Gastroesophageal sphincter (tissue), 4 donors: Measurements from ENCODE around the gene ITGB6. TPM values are rescaled to one million over a fixed set of nuclear protein-coding genes. Genes with fewer than 3 reads are reported as not detected.
"Not testable (repeated sequence)": the region's sequence is repeated elsewhere in the genome, so short reads cannot be mapped to it uniquely, and the experiment has no call there.

Experiments
- ATAC-seq: fragments of 150-250 bp; one replicate; pipeline ENCODE4 v1.9.1; 2016; ENCODE audit warnings: mild to moderate bottlenecking, moderate library complexity
- H3K27ac ChIP-seq, 4 donors: fragments of 200-600 bp; sonication (generic) in 3 of 4; 1 replicate in 3 of 4; 2 replicates in 1 of 4; pipeline ENCODE4 v1.5.1; 2016 to 2019
- H3K27me3 ChIP-seq: fragments of 200-600 bp; sonication (generic); one replicate; pipeline ENCODE4 v1.5.1; 2019
- H3K36me3 ChIP-seq, 2 donors: fragments of 200-600 bp; sonication (generic); one replicate each; pipeline ENCODE4 v1.5.1; 2019; ENCODE audit warnings: control low read depth in 1 of 2
- H3K4me1 ChIP-seq, 3 donors: fragments of 200-600 bp; sonication (generic); 1 replicate in 2 of 3; 2 replicates in 1 of 3; pipeline ENCODE4 v1.5.1; 2016 to 2019; ENCODE audit warnings: control low read depth in 2 of 3
- H3K4me3 ChIP-seq, 2 donors: fragments of 200-600 bp; sonication (generic); one replicate each; pipeline ENCODE4 v1.5.1; 2019; ENCODE audit warnings: mild to moderate bottlenecking in 1 of 2, moderate library complexity in 1 of 2
- H3K9me3 ChIP-seq, 3 donors: fragments of 200-600 bp; sonication (generic); one replicate each; pipeline ENCODE4 v1.5.1; 2017 to 2019; ENCODE audit warnings: control low read depth in 2 of 3
- EP300 ChIP-seq: sonication (generic); formaldehyde crosslinking; IDR thresholded peaks from one replicate; pipeline ENCODE4 v1.6.1; 2017; ENCODE audit warnings: antibody characterized with exemption, mild to moderate bottlenecking
- POLR2A ChIP-seq, 2 donors: fragments of 450-650 bp; IDR thresholded peaks; one replicate each; pipeline ENCODE4 v1.6.1; 2017; ENCODE audit warnings: antibody characterized with exemption in 2 of 2, mild to moderate bottlenecking in 2 of 2, moderate library complexity in 1 of 2
- POLR2AphosphoS5 ChIP-seq: sonication (generic); formaldehyde crosslinking; IDR thresholded peaks from one replicate; pipeline ENCODE4 v1.6.1; 2017; ENCODE audit warnings: antibody characterized with exemption
- WGBS, 2 donors: methylation state at CpG; one replicate each; pipeline ENCODE4 v1.1.5; 2018; ENCODE audit warnings: low coverage in 1 of 2; 5-methylcytosine and 5-hydroxymethylcytosine counted together
- total RNA-seq, 4 donors: library from RNA; depleted of rRNA; stranded (reverse); fragments of >200 nt; gene quantifications; one replicate each; pipeline ENCODE4 v1.1.0, GENCODE V29; 2016
- TF ChIP-seq, protein P1 (sequence below), 4 experiments: fragments of 200-600 bp in 2 of 4; fragments of 450-650 bp in 2 of 4; sonication (generic) in 1 of 4; IDR thresholded peaks; one replicate each; pipeline ENCODE4 v1.5.1; 2017 to 2019; ENCODE audit warnings: antibody characterized with exemption in 4 of 4, mild to moderate bottlenecking in 2 of 4, moderate library complexity in 2 of 4

Gene ITGB6
- total RNA-seq, 4 donors from 2014 or later: 2.2 TPM; not detected in 3

DNA sequence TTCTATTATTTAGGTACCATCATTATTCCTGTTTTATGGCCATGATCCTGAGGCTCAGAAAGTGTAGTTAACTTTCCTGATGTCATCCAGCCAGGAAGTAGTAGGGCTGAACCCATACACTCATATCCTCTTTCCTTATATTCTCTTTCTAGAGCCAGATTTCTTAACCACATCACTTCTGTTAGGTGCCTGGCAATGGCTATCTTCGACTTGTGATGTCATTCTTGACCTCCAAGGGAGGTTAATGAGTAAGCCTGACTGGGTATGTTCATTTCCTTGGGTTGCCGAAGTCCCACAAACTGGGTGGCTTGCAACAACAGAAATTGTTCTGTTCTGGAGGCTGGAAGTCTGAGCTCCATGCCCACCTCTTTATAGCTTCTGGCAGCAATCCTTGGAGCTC, 43.4 kb downstream of the ITGB6 start:
- 80 to 100% methylated on average over 1 to 2 of the region's 2 CpGs for WGBS, 2 donors
- Histone ChIP-seq H3K4me1 (no peaks in the 10 kb centered on the region), H3K27me3 (no peaks in the 10 kb centered on the region), H3K36me3 (no peaks in the 10 kb centered on the region), H3K4me3 (no peak overlapping the region), H3K9me3 (no peaks in the 10 kb centered on the region), H3K27ac (no peak overlapping the region)
- no peak for ATAC-seq
- TF ChIP-seq, protein P1, sequence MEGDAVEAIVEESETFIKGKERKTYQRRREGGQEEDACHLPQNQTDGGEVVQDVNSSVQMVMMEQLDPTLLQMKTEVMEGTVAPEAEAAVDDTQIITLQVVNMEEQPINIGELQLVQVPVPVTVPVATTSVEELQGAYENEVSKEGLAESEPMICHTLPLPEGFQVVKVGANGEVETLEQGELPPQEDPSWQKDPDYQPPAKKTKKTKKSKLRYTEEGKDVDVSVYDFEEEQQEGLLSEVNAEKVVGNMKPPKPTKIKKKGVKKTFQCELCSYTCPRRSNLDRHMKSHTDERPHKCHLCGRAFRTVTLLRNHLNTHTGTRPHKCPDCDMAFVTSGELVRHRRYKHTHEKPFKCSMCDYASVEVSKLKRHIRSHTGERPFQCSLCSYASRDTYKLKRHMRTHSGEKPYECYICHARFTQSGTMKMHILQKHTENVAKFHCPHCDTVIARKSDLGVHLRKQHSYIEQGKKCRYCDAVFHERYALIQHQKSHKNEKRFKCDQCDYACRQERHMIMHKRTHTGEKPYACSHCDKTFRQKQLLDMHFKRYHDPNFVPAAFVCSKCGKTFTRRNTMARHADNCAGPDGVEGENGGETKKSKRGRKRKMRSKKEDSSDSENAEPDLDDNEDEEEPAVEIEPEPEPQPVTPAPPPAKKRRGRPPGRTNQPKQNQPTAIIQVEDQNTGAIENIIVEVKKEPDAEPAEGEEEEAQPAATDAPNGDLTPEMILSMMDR (IDR thresholded peaks at IDR 0.05): no peak
- no peak for TF ChIP-seq POLR2A (IDR thresholded peaks at IDR 0.05)
- TF ChIP-seq POLR2AphosphoS5: no peak
- TF ChIP-seq EP300: no peak

DNA sequence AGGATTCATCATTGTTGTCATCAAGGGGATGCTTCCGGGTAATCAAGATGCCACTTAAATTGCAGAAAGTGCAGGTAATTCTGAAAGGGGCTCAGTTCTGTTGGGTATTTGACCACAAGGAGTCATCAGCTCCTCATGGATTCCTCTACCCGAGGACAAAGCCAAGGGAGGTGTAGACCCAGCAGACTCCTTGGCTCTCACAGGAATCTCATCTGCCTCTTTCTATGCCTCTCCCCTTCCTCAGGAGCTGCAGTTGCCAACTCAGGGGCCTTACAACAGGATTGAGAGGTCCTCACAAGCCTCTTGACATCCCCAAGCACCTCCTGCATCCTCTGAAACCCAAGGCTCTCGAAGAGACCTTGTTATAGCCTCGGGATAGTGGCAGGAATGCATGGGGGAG, 44.0 kb downstream of the ITGB6 start:
- Histone ChIP-seq H3K4me1 (no peaks in the 10 kb centered on the region), H3K9me3 (no peaks in the 10 kb centered on the region), H3K36me3 (no peaks in the 10 kb centered on the region), H3K27me3 (no peaks in the 10 kb centered on the region), H3K27ac (no peak overlapping the region), H3K4me3 (no peak overlapping the region)
- WGBS, 2 donors: 75% methylated on average over 3 of the region's 4 CpGs; no CpG with 5 or more reads in 1 of the 2 donors
- ATAC-seq: no peak
- TF ChIP-seq, protein P1 (IDR thresholded peaks at IDR 0.05): no peak
- TF ChIP-seq EP300 (no peak), POLR2AphosphoS5 (no peak)

GRCh38 chr2:160148419-160148818, 51.7 kb downstream of the ITGB6 start:
- not testable (repeated sequence) for ATAC-seq, H3K27ac ChIP-seq

GRCh38 chr2:160145471-160145870, 54.6 kb downstream of the ITGB6 start:
- TF ChIP-seq, protein P1 (IDR thresholded peaks at IDR 0.05): no peak
- TF ChIP-seq EP300 (no peak), POLR2A (IDR thresholded peaks at IDR 0.05) (no peak), POLR2AphosphoS5 (no peak)
- WGBS, 2 donors: 60% methylated on average over 1 of the region's 2 CpGs; no CpG with 5 or more reads in 1 of the 2 donors
- ATAC-seq: no peak

More at GRCh38 chr2:160148419-160148818, 51.7 kb downstream of the ITGB6 start:
- not testable (repeated sequence) for H3K9me3 ChIP-seq, H3K4me3 ChIP-seq, H3K4me1 ChIP-seq, H3K27me3 ChIP-seq, H3K36me3 ChIP-seq
- 87 to 90% methylated on average over 3 to 6 of the region's 8 CpGs for WGBS, 2 donors

DNA sequence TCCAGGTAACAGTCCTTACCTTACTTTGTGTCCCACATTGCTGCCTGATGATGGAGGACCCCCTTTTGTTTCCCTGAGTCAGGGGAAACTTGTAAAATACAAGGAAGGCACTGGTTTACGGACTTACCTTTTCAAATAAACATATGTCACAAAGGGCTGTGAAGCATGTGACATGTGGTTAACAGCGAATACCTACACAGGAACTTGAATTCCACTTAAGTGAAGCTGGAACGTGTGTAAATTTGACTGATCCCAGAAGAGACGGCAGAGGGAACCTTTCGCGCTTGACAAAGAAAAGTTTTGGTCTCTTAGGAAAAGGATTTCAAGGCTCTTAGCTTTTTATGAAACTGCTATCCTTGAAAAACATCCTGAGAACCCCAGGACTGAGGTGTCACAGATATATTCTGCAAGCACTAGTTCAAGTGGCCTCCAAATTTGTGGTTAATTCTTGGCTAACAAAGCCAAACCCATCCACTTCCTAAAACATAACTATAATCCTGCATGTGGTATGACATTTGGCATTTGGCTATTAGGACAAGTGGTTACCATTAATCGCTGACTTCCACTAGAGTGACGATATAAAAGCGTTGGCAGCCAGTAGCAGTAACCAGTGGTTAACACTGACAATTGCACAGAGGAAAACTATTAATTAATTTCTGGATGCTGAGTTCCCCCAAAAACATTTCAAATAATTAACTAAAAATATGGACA, 55.6 kb downstream of the ITGB6 start:
- Histone ChIP-seq H3K9me3 (no peaks in the 10 kb centered on the region), H3K36me3 (no peaks in the 10 kb centered on the region), H3K4me3 (no peak overlapping the region), H3K27ac (no peak overlapping the region), H3K27me3 (no peaks in the 10 kb centered on the region), H3K4me1 (no peaks in the 10 kb centered on the region)
- no peak for TF ChIP-seq POLR2A (IDR thresholded peaks at IDR 0.05)
- TF ChIP-seq, protein P1 (IDR thresholded peaks at IDR 0.05): no peak
- TF ChIP-seq EP300: no peak
- TF ChIP-seq POLR2AphosphoS5: no peak
- no peak for ATAC-seq
- 59 to 68% methylated on average over 7 to 9 of the region's 9 CpGs for WGBS, 2 donors

More at GRCh38 chr2:160145471-160145870, 54.6 kb downstream of the ITGB6 start:
- Histone ChIP-seq H3K36me3 (no peaks in the 10 kb centered on the region), H3K4me1 (no peaks in the 10 kb centered on the region), H3K9me3 (no peaks in the 10 kb centered on the region), H3K27me3 (no peaks in the 10 kb centered on the region), H3K27ac (no peak overlapping the region), H3K4me3 (no peak overlapping the region)
